ENCODE measurements around the gene FGF12. TPM values are rescaled to one million over a fixed set of nuclear protein-coding genes. Genes with fewer than 3 reads are reported as not detected.

FGF12 gene
- total and polyA plus RNA-seq, 2 donors (not counting 1 experiment from before 2014, with no cell fraction given): 0.03 TPM; not detected in 1

DNA sequence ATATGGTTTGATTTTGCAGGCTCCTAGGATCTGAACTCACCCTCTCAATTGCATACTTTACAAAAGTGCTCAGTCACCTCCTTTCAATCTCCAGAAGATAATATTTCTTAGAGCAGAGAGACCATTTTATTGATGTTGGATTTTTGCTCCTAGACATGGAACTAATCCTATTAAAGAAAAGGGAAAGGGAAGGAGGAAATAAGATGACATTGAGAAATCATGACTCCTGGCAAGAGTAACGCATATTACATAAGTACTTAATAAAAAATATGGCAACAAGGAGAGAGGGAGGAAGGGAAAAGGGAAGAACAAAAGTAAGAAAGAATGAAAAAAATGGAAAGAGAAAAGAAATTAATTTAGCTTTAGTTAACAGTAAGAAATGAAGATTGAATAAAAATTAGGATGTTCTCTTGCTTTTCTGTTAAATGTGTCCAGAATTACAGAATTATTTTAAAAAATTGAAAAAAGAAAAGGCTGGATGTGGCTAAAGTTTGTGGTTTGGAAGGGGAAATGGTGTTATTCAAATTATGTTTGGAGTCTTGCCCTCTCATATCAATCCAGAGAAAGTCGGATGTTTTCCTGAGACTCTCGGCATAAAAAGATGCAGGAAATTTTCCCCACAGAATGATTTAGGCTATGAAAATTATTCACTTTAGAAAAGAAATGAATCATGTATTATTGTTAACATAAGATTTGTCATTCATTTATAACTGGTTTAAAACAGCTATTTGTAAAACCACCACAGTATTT, 474.0 kb downstream of the FGF12 start:
- Histone ChIP-seq H3K9me3 (ENCODE audit: control extremely low read depth in 1 of 3, control insufficient read depth in 2 of 3, insufficient read depth in 1 of 3, low read length in 2 of 3) (no peaks in the 10 kb centered on the region), H4K20me1 (ENCODE audit: control insufficient read depth, insufficient read depth, low read length, poor library complexity, severe bottlenecking) (no peaks in the 10 kb centered on the region), H3K27ac (ENCODE audit: low read length in 2 of 2) (no peak overlapping the region), H3K4me2 (replicated peaks; ENCODE audit: low read depth, low read length, poor library complexity, severe bottlenecking) (no peak overlapping the region), H3K36me3 (replicated peaks in 1 of 2; ENCODE audit: control extremely low read depth in 1 of 2, control insufficient read depth in 1 of 2, extremely low read depth in 1 of 2, insufficient read depth in 2 of 2, low read length in 1 of 2) (no peaks in the 10 kb centered on the region), H3K4me3 (ENCODE audit: control extremely low read depth in 1 of 5, extremely low read depth in 1 of 5, insufficient read depth in 1 of 5, low read depth in 2 of 5, low read length in 4 of 5) (no peak overlapping the region), H3K9ac (ENCODE audit: low read length) (no peak overlapping the region), H2AFZ (ENCODE audit: insufficient read depth, low read depth, low read length, poor library complexity, severe bottlenecking) (no peak overlapping the region), H3K79me2 (ENCODE audit: control insufficient read depth, insufficient read depth, low read length) (no peaks in the 10 kb centered on the region), H3K27me3 (replicated peaks in 1 of 4; ENCODE audit: control extremely low read depth in 1 of 4, control insufficient read depth in 3 of 4, insufficient read depth in 4 of 4, low read length in 3 of 4) (no peaks in the 10 kb centered on the region), H3K4me1 (ENCODE audit: control insufficient read depth in 2 of 2, insufficient read depth in 2 of 2, low read length in 2 of 2) (no peaks in the 10 kb centered on the region)
- Mint-ChIP-seq H3K4me3 (no peak overlapping the region), H3K4me1 (no peaks in the 10 kb centered on the region), H3K27ac (no peak overlapping the region), H3K27me3 (no peaks in the 10 kb centered on the region), H3K9me3 (ENCODE audit: insufficient read depth) (no peaks in the 10 kb centered on the region)
- no peak for TF ChIP-seq EZH2 (IDR thresholded peaks at IDR 0.05; ENCODE audit: borderline replicate concordance, insufficient read depth, low read depth, low read length, poor library complexity, severe bottlenecking)
- TF ChIP-seq, protein P1, sequence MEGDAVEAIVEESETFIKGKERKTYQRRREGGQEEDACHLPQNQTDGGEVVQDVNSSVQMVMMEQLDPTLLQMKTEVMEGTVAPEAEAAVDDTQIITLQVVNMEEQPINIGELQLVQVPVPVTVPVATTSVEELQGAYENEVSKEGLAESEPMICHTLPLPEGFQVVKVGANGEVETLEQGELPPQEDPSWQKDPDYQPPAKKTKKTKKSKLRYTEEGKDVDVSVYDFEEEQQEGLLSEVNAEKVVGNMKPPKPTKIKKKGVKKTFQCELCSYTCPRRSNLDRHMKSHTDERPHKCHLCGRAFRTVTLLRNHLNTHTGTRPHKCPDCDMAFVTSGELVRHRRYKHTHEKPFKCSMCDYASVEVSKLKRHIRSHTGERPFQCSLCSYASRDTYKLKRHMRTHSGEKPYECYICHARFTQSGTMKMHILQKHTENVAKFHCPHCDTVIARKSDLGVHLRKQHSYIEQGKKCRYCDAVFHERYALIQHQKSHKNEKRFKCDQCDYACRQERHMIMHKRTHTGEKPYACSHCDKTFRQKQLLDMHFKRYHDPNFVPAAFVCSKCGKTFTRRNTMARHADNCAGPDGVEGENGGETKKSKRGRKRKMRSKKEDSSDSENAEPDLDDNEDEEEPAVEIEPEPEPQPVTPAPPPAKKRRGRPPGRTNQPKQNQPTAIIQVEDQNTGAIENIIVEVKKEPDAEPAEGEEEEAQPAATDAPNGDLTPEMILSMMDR (IDR thresholded peaks at IDR 0.05): no peak
- ATAC-seq (ENCODE audit: low read depth) (no peak), DNase-seq (no peak)
- CTCF ChIA-PET: no interaction called here
- WGBS (ENCODE audit: insufficient coverage): no CpG with 5 or more reads among the region's 3 CpGs
- POLR2A ChIA-PET: no interaction called here
- intact Hi-C loops (cut with micrococcal nuclease): no loop called here

DNA sequence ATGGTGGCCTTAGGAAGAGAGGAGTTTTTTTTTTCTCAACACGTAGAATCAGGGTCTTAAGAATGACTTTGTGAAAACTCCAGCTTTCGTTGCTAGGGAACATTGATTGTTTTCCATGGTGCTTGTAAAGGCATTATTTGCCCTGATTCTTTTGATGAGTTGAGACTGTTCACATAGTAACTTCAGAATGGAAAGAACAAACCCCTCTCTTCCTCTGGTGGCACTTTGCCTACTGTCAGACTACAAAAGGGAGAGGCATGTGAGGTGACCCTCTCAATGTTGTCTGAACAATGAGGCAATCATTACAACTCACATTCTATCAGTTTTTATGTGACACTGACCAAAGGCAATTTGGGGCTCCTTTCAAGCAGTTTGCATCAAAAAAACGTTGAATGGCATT, 477.8 kb downstream of the FGF12 start:
- Mint-ChIP-seq H3K4me1 (no peaks in the 10 kb centered on the region), H3K9me3 (ENCODE audit: insufficient read depth) (no peaks in the 10 kb centered on the region), H3K4me3 (no peak overlapping the region), H3K27me3 (no peaks in the 10 kb centered on the region), H3K27ac (no peak overlapping the region)
- H3K4me2 ChIP-seq (replicated peaks; ENCODE audit: low read depth, low read length, poor library complexity, severe bottlenecking): no peak overlapping the region
- H3K9ac ChIP-seq (ENCODE audit: low read length): no peak overlapping the region
- no peak for TF ChIP-seq EZH2 (IDR thresholded peaks at IDR 0.05; ENCODE audit: borderline replicate concordance, insufficient read depth, low read depth, low read length, poor library complexity, severe bottlenecking)
- TF ChIP-seq, protein P1 (IDR thresholded peaks at IDR 0.05): no peak
- 100% methylated on average over 1 of the region's 3 CpGs for WGBS (ENCODE audit: insufficient coverage)
- H4K20me1 ChIP-seq (ENCODE audit: control insufficient read depth, insufficient read depth, low read length, poor library complexity, severe bottlenecking): no peaks in the 10 kb centered on the region
- no peaks in the 10 kb centered on the region for H3K27me3 ChIP-seq (replicated peaks in 1 of 4; ENCODE audit: control extremely low read depth in 1 of 4, control insufficient read depth in 3 of 4, insufficient read depth in 4 of 4, low read length in 3 of 4)
- no peak overlapping the region for H2AFZ ChIP-seq (ENCODE audit: insufficient read depth, low read depth, low read length, poor library complexity, severe bottlenecking)
- no peak overlapping the region for H3K4me3 ChIP-seq (ENCODE audit: control extremely low read depth in 1 of 5, extremely low read depth in 1 of 5, insufficient read depth in 1 of 5, low read depth in 2 of 5, low read length in 4 of 5)
- ChIA-PET CTCF (no interaction called here), POLR2A (no interaction called here)
- no peaks in the 10 kb centered on the region for H3K79me2 ChIP-seq (ENCODE audit: control insufficient read depth, insufficient read depth, low read length)
- ATAC-seq (ENCODE audit: low read depth) (no peak), DNase-seq (no peak)
- no peaks in the 10 kb centered on the region for H3K36me3 ChIP-seq (replicated peaks in 1 of 2; ENCODE audit: control extremely low read depth in 1 of 2, control insufficient read depth in 1 of 2, extremely low read depth in 1 of 2, insufficient read depth in 2 of 2, low read length in 1 of 2)
- H3K4me1 ChIP-seq (ENCODE audit: control insufficient read depth in 2 of 2, insufficient read depth in 2 of 2, low read length in 2 of 2): no peaks in the 10 kb centered on the region
- intact Hi-C loops (cut with micrococcal nuclease): no loop called here
- no peaks in the 10 kb centered on the region for H3K9me3 ChIP-seq (ENCODE audit: control extremely low read depth in 1 of 3, control insufficient read depth in 2 of 3, insufficient read depth in 1 of 3, low read length in 2 of 3)
- no peak overlapping the region for H3K27ac ChIP-seq (ENCODE audit: low read length in 2 of 2)
